Neutrophil (primary cell): ENCODE results near the gene DBH.
"Not testable (repeated sequence)": the region's sequence is repeated elsewhere in the genome, so short reads cannot be mapped to it uniquely, and the experiment has no call there.

ENCODE experiments used
- H3K27ac ChIP-seq: fragments of 200-600 bp; sonication (generic); 2 replicates; pipeline ENCODE4 v1.5.1; 2016; ENCODE audit warnings: mild to moderate bottlenecking, moderate library complexity
- H3K27me3 ChIP-seq: fragments of 200-600 bp; sonication (generic); 2 replicates; pipeline ENCODE4 v1.6.0; 2016; ENCODE audit warnings: mild to moderate bottlenecking
- H3K36me3 ChIP-seq: fragments of 200-600 bp; sonication (generic); 2 replicates; pipeline ENCODE4 v1.5.1; 2017
- H3K4me1 ChIP-seq, 2 experiments: fragments of 200-600 bp in 1 of 2; sonication (generic) in 1 of 2; 1 replicate in 1 of 2; 2 replicates in 1 of 2; pipeline versions ENCODE4 v1.5.1 to v1.6.1; 2013 to 2016; ENCODE audit warnings: low read depth in 1 of 2, low read length in 1 of 2, mild to moderate bottlenecking in 1 of 2, moderate library complexity in 1 of 2; ENCODE audit not compliant: control insufficient read depth in 1 of 2, insufficient read depth in 1 of 2
- H3K4me3 ChIP-seq, 2 experiments: fragments of 200-600 bp in 1 of 2; sonication (generic) in 1 of 2; 1 replicate in 1 of 2; 2 replicates in 1 of 2; pipeline ENCODE4 v1.5.1; 2013 to 2016; ENCODE audit warnings: low read depth in 1 of 2, low read length in 1 of 2, mild to moderate bottlenecking in 1 of 2, moderate library complexity in 1 of 2
- H3K9me3 ChIP-seq: fragments of 200-600 bp; sonication (generic); 2 replicates; pipeline ENCODE4 v1.5.1; 2016
- TF ChIP-seq, protein P1 (sequence below): fragments of 200-600 bp; sonication (generic); IDR thresholded peaks from 2 replicates; pipeline ENCODE4 v1.5.1; 2016; ENCODE audit warnings: antibody characterized with exemption

Gene DBH

DNA sequence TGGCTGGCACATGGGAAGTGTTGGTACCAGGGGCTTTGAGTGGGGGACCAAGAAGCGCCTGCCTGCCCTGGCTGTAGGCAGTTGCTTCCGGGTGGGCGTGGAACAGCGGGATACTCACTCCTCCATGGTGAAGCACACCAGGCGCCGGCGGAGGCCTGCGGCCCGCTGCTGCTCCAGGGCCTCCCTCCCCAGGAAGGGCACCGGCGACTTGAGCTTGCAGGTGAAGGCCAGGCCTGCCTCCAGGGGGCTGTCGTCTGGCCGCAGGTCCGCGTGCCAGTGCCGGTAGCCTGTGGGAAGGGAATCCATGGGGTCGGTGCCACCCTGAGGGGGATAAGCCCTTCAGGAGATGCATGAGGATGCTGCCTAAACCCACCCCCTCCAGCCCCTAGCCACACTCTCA, 34.3 kb downstream of the DBH start:
- Histone ChIP-seq H3K27ac (no peak overlapping the region), H3K4me1 (no peaks in the 10 kb centered on the region), H3K27me3 (no peaks in the 10 kb centered on the region), H3K36me3 (no peaks in the 10 kb centered on the region), H3K4me3 (no peak overlapping the region), H3K9me3 (no peaks in the 10 kb centered on the region)
- TF ChIP-seq, protein P1, sequence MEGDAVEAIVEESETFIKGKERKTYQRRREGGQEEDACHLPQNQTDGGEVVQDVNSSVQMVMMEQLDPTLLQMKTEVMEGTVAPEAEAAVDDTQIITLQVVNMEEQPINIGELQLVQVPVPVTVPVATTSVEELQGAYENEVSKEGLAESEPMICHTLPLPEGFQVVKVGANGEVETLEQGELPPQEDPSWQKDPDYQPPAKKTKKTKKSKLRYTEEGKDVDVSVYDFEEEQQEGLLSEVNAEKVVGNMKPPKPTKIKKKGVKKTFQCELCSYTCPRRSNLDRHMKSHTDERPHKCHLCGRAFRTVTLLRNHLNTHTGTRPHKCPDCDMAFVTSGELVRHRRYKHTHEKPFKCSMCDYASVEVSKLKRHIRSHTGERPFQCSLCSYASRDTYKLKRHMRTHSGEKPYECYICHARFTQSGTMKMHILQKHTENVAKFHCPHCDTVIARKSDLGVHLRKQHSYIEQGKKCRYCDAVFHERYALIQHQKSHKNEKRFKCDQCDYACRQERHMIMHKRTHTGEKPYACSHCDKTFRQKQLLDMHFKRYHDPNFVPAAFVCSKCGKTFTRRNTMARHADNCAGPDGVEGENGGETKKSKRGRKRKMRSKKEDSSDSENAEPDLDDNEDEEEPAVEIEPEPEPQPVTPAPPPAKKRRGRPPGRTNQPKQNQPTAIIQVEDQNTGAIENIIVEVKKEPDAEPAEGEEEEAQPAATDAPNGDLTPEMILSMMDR, result no peak

DNA sequence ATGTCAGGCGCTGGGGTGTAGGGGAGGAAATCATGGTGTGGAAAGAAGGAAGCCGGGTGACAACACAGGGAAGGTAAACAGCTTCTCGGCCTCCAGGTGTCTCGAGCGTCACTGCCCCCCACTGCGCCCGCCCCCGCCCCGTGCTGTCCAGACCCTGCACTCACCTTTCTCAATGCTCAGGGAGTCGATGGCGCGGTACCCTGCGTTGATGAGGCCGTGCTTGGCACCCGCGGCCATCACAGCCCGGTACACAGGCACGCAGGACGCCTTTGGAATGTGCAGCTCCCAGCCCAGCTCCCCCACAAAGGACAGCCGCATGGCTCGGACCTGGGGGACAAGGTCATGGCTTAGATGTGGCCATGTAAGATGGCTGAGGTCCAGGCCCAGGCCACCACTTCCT, 35.2 kb downstream of the DBH start:
- H3K27ac ChIP-seq, result no peak overlapping the region
- H3K4me3 ChIP-seq, result no peak overlapping the region
- no peaks in the 10 kb centered on the region for H3K9me3 ChIP-seq
- TF ChIP-seq, protein P1, result no peak
- no peaks in the 10 kb centered on the region for H3K4me1 ChIP-seq
- H3K27me3 ChIP-seq, result no peaks in the 10 kb centered on the region
- H3K36me3 ChIP-seq, result no peaks in the 10 kb centered on the region

DNA sequence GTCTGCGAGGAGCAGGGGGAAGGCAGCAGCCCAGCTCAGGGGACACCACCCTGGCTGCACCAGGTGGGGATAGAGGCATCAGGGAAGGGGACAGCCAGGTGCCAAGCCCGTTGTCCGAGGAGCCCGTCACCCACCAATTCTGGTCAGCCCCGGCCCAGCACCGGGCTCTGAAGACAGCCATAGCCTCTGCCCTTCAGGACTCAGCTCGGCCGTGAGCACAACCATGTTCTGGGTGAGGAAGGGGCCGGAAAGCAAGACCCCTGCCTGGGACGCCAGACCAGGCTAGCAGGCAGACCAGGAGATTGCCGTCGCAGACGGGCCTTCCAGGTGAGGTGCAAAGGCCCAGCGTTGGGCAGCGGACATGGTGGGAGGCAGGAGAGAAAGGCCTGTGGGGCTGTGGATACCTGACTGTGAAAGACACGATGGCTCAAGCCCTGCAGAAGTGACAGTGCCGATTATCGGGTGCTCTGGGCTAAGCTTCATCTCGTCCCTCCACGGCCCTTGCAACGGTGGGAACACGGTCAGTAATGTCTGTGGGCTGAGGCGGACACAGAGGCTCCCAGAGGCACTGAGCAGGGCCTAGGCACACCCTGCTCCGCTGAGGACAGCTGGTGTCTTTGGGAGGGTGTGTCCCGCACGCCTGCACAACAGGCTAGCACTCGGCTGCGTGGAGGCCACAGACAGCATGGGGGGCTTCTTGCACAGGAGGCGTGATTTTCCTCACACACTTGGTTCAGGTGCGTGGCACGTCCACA, 36.5 kb downstream of the DBH start:
- no peaks in the 10 kb centered on the region for H3K27me3 ChIP-seq
- H3K4me1 ChIP-seq, result no peaks in the 10 kb centered on the region
- H3K9me3 ChIP-seq, result no peaks in the 10 kb centered on the region
- H3K36me3 ChIP-seq, result no peaks in the 10 kb centered on the region
- no peak overlapping the region for H3K27ac ChIP-seq
- TF ChIP-seq, protein P1, result no peak
- H3K4me3 ChIP-seq, result no peak overlapping the region

DNA sequence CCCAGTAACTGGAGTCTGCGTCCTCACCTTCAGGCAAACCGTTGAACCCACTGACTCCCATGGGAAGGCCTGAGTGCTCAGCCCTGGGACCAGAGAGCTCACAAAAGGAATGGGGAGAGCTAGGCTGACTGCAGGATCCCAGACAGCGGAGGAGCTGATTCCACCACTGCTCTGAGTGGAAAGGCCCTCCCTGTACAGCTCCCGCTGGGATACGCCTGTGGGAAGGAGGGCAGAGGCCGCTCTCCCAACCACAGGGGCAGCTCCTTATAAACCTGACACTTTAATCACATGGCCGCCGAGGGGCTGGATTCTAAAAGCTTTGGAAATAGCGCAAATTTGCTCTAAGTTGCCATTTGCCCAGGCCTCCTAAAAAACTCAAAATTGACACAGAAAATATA, 37.1 kb downstream of the DBH start:
- H3K27me3 ChIP-seq, result no peaks in the 10 kb centered on the region
- H3K4me1 ChIP-seq, result no peaks in the 10 kb centered on the region
- no peak overlapping the region for H3K4me3 ChIP-seq
- H3K36me3 ChIP-seq, result no peaks in the 10 kb centered on the region
- H3K27ac ChIP-seq, result no peak overlapping the region
- no peaks in the 10 kb centered on the region for H3K9me3 ChIP-seq
- TF ChIP-seq, protein P1, result no peak

DNA sequence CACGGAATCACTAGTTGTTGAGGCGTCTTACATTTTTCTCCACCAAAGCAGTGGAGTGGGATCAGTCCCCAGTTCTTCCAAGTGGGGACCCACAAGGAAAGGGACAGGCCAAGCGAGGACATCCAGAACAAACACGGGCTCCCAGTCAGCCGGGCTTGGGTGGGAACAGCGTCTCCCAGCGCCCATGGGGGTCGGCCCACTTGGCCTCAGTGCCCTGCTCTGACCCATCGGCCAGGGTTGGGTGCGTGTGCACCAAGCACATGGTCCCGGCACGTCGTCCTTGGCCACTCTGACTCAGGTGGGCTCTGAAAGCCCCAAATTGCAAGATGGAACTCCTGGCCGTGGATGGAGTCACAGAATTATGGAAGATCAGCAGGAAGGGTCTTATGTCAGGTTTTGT, 37.9 kb downstream of the DBH start:
- Histone ChIP-seq H3K9me3 (no peaks in the 10 kb centered on the region), H3K27ac (no peak overlapping the region), H3K4me3 (no peak overlapping the region), H3K27me3 (no peaks in the 10 kb centered on the region), H3K36me3 (no peaks in the 10 kb centered on the region), H3K4me1 (no peaks in the 10 kb centered on the region)
- TF ChIP-seq, protein P1, result no peak

DNA sequence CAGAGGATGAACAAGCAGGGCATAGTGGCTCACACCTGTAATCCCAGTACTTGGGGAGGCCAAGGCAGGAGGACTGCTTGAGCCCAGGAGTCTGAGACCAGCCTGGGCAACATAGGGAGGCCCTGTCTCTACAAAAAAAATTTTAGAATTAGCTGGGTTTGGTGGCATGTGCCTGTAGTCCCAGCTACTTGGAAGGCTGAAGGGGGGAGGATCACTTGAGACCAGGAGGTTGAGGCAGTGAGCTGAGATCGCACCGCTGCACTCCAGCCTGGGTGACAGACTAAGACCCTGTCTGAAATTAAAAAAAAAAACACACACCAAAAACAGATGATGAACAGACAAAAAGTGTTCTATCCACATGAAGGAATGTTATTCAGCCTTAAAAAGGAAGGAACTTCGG, 39.6 kb downstream of the DBH start:
- not testable (repeated sequence) for H3K27me3 ChIP-seq, H3K27ac ChIP-seq, H3K36me3 ChIP-seq, H3K4me1 ChIP-seq, H3K9me3 ChIP-seq, H3K4me3 ChIP-seq
